RPMI8226 (cell line): ENCODE data around the gene FANCE.

ENCODE experiments used
- DNase-seq: peaks from one replicate; pipeline ENCODE4 v3.0.0-alpha.2; 2015

FANCE gene

GRCh38 chr6:35468980-35469750 is 17.0 kb downstream of the FANCE start:
- DNase-seq: no peak

- peak; percentile 70 for DNase-seq
Observed at GRCh38 chr6:35469751-35470662, 17.9 kb downstream of the FANCE start.

GRCh38 chr6:35470663-35471120 is 18.6 kb downstream of the FANCE start:
- DNase-seq: no peak

- no peak for DNase-seq
Observed at GRCh38 chr6:35471836-35472345, 19.8 kb downstream of the FANCE start.

- no peak for DNase-seq
Observed at GRCh38 chr6:35473075-35473849, 21.1 kb downstream of the FANCE start.

GRCh38 chr6:35473850-35474130 is 21.7 kb downstream of the FANCE start:
- no peak for DNase-seq

GRCh38 chr6:35474131-35474941 is 22.2 kb downstream of the FANCE start:
- no peak for DNase-seq

GRCh38 chr6:35474942-35475570 is 22.9 kb downstream of the FANCE start:
- DNase-seq: no peak

GRCh38 chr6:35475573-35475972 is 23.4 kb downstream of the FANCE start:
- DNase-seq: no peak

GRCh38 chr6:35476004-35476403 is 23.9 kb downstream of the FANCE start:
- no peak for DNase-seq

GRCh38 chr6:35477028-35477427 is 24.9 kb downstream of the FANCE start:
- no peak for DNase-seq

- no peak for DNase-seq
Observed at GRCh38 chr6:35477551-35478179, 25.5 kb downstream of the FANCE start.

- no peak for DNase-seq
Observed at GRCh38 chr6:35478259-35478658, 26.1 kb downstream of the FANCE start.

- DNase-seq: no peak
Observed at GRCh38 chr6:35480176-35480575, 28.0 kb downstream of the FANCE start.

GRCh38 chr6:35481226-35481625 is 29.1 kb downstream of the FANCE start:
- DNase-seq: no peak

- no peak for DNase-seq
Observed at GRCh38 chr6:35483062-35483461, 30.9 kb downstream of the FANCE start.

- DNase-seq: no peak
Observed at GRCh38 chr6:35483490-35483889, 31.4 kb downstream of the FANCE start.

GRCh38 chr6:35483893-35484645 is 31.9 kb downstream of the FANCE start:
- DNase-seq: no peak

GRCh38 chr6:35484921-35485392 is 32.8 kb downstream of the FANCE start:
- no peak for DNase-seq

GRCh38 chr6:35485402-35485877 is 33.3 kb downstream of the FANCE start:
- DNase-seq: no peak
